Skeletal muscle cell (primary cell): ENCODE measurements around the gene DNMT3A.
A peak's percentile ranks its signal among the peaks of the same experiment; 100 is the strongest.

Source experiments
- DNase-seq: peaks from one replicate; pipeline ENCODE4 v3.0.0-alpha.2; 2010; ENCODE audit warnings: low read depth
- H3K4me3 ChIP-seq: 2 replicates; pipeline ENCODE4 v1.5.1; 2011; ENCODE audit warnings: low read depth, mild to moderate bottlenecking, control low read depth, low read length, moderate library complexity

The DNMT3A gene

GRCh38 chr2:25294573-25295462 lies 46.9 kb downstream of the DNMT3A start:
- H3K4me3 ChIP-seq: no peak overlapping the region
- DNase-seq: no peak

GRCh38 chr2:25293958-25294562 lies 47.7 kb downstream of the DNMT3A start:
- H3K4me3 ChIP-seq: no peak overlapping the region
- no peak for DNase-seq

- no peak overlapping the region for H3K4me3 ChIP-seq
- no peak for DNase-seq
Measured at GRCh38 chr2:25293145-25293544, 48.6 kb downstream of the DNMT3A start.

- DNase-seq: no peak
- no peak overlapping the region for H3K4me3 ChIP-seq
Measured at GRCh38 chr2:25292408-25292807, 49.3 kb downstream of the DNMT3A start.

- DNase-seq: peak; percentile 34
- H3K4me3 ChIP-seq: peak overlapping the region; percentile 11
Measured at GRCh38 chr2:25290811-25291495, 50.8 kb downstream of the DNMT3A start.

GRCh38 chr2:25286723-25287483 lies 54.8 kb downstream of the DNMT3A start:
- no peak overlapping the region for H3K4me3 ChIP-seq
- no peak for DNase-seq

- DNase-seq: no peak
- no peak overlapping the region for H3K4me3 ChIP-seq
Measured at GRCh38 chr2:25286025-25286400, 55.7 kb downstream of the DNMT3A start.

- H3K4me3 ChIP-seq: no peak overlapping the region
Measured at GRCh38 chr2:25285265-25286024, 56.3 kb downstream of the DNMT3A start.

GRCh38 chr2:25284756-25285155 lies 57.0 kb downstream of the DNMT3A start:
- no peak for DNase-seq
- H3K4me3 ChIP-seq: no peak overlapping the region

More at GRCh38 chr2:25285265-25286024, 56.3 kb downstream of the DNMT3A start:
- DNase-seq: no peak

- no peak for DNase-seq
- H3K4me3 ChIP-seq: no peak overlapping the region
Measured at GRCh38 chr2:25283921-25284320, 57.8 kb downstream of the DNMT3A start.

GRCh38 chr2:25281941-25282340 lies 59.8 kb downstream of the DNMT3A start:
- no peak overlapping the region for H3K4me3 ChIP-seq
- no peak for DNase-seq

- no peak overlapping the region for H3K4me3 ChIP-seq
- no peak for DNase-seq
Measured at GRCh38 chr2:25281522-25281921, 60.2 kb downstream of the DNMT3A start.

GRCh38 chr2:25280051-25280687 lies 61.6 kb downstream of the DNMT3A start:
- no peak for DNase-seq
- H3K4me3 ChIP-seq: no peak overlapping the region

- no peak overlapping the region for H3K4me3 ChIP-seq
- no peak for DNase-seq
Measured at GRCh38 chr2:25279091-25279651, 62.6 kb downstream of the DNMT3A start.

- no peak for DNase-seq
- H3K4me3 ChIP-seq: peak overlapping the region; percentile 13
Measured at GRCh38 chr2:25276569-25277465, 64.9 kb downstream of the DNMT3A start.

- no peak overlapping the region for H3K4me3 ChIP-seq
- no peak for DNase-seq
Measured at GRCh38 chr2:25275575-25275965, 66.2 kb downstream of the DNMT3A start.

GRCh38 chr2:25274868-25275574 lies 66.7 kb downstream of the DNMT3A start:
- no peak overlapping the region for H3K4me3 ChIP-seq
- no peak for DNase-seq
